Activated CD4-positive, CD25-positive, alpha-beta regulatory T cell treated with anti-CD3 and anti-CD28 coated beads, Interleukin-2, amount 50 U/mL, for 16 hours (primary cell): ENCODE results near the gene TARBP1.

Source experiments
- DNase-seq: peaks from one replicate; pipeline ENCODE4 v3.0.0-alpha.2; 2020; ENCODE audit warnings: low read depth, low spot score

Gene TARBP1

DNA sequence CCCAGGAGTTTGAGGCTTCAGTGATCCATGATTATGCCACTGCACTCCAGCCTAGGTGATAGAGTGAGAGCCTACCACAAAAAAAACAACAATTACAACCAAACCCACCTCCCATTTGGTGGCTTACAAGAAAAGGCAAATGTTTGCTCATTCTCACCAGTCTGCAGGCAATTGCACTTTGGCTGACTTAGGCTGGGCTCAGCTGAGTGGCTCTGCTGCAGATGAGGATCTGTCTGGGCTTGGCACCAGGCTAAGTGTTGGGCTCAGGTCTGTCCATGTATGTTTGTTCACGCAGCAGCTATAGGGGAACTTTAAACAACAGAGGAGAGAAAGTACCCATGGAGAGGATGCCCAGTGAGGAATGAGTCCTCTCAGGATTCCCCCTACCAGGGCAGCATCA, 133.7 kb downstream of the TARBP1 start:
- no peak for DNase-seq

GRCh38 chr1:234342774-234343173, 136.2 kb downstream of the TARBP1 start:
- no peak for DNase-seq
